ENCODE results near the gene MED19. TPM values are rescaled to one million over a fixed set of nuclear protein-coding genes. Genes with fewer than 3 reads are reported as not detected.
"Not testable (repeated sequence)": the region's sequence is repeated elsewhere in the genome, so short reads cannot be mapped to it uniquely, and the experiment has no call there.

Gene MED19
- total and polyA plus RNA-seq, 2 donors (not counting 1 experiment from before 2014, with no cell fraction given), result 16.0 to 28.9 TPM

DNA sequence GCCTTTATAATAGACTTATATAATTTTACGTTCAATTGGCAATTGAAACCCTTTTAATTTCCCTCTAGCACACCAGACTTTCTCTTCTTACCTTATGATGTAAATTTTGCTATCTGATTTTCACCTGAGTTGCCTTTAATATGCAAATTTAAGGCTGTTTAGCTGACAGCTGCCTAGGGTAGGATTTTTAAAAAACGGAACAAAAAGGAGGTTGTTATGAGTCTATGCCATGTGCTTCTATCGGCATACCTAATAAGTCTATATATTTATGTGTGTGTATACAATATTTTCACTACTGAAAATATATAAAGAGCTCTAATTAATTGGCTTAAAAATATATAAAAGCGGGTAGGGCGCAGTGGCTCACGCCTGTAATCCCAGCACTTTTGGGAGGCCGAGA is 17.5 kb upstream of the MED19 start:
- no peak overlapping the region for H3K27ac ChIP-seq (ENCODE audit: insufficient read depth, low read length)
- peaks cover 26% of the 10 kb centered on the region for H3K79me2 ChIP-seq (ENCODE audit: control insufficient read depth, insufficient read depth, low read length)
- no peak overlapping the region for H3K4me2 ChIP-seq (ENCODE audit: extremely low read depth, insufficient read depth, low read length)
- no peak for DNase-seq (ENCODE audit: low read depth in 2 of 2)
- no peak overlapping the region for H3K4me3 ChIP-seq (replicated peaks in 1 of 4; ENCODE audit: control extremely low read depth in 1 of 4, insufficient read depth in 1 of 4, low read depth in 3 of 4, low read length in 4 of 4)
- no peak overlapping the region for H3K9ac ChIP-seq (ENCODE audit: insufficient read depth, low read length)
- no peaks in the 10 kb centered on the region for H3K4me1 ChIP-seq (ENCODE audit: control insufficient read depth, extremely low read depth, insufficient read depth, low read length)
- no peaks in the 10 kb centered on the region for H3K36me3 ChIP-seq (ENCODE audit: control insufficient read depth, insufficient read depth, low read length)
- H4K20me1 ChIP-seq (ENCODE audit: control insufficient read depth, extremely low read depth, insufficient read depth, low read length), result no peaks in the 10 kb centered on the region
- H3K9me3 ChIP-seq (ENCODE audit: control insufficient read depth, insufficient read depth, low read depth, low read length), result no peaks in the 10 kb centered on the region
- TF ChIP-seq CTCF (conservative IDR thresholded peaks at IDR 0.05 in 1 of 2, IDR thresholded peaks at IDR 0.05 in 1 of 2; ENCODE audit: low read depth in 1 of 2, low read length in 2 of 2) (no peak), EZH2 (IDR thresholded peaks at IDR 0.05; ENCODE audit: low read length, missing control alignments) (no peak)
- no peak overlapping the region for H2AFZ ChIP-seq (ENCODE audit: low read length)
- no peaks in the 10 kb centered on the region for H3K27me3 ChIP-seq (ENCODE audit: control insufficient read depth, insufficient read depth, low read length)

DNA sequence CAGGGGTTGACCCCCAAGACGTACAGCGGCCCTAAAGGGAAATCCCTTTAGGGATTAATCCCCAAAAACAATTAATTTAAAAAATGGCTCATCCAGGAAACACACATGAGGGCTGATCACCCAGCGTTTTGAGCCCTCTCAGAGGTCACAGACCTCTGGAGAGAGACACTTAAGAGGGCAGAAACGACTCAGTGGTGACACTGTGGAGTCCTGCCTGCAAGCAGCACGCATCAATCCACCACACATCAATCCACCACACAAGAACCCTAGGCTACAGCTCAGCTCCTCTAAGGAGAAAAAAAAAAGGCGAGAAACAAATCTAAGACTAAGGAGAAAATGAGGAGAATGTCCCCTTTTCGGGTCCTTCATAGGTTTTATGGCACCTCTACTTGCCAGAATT is 16.8 kb upstream of the MED19 start:
- TF ChIP-seq EZH2 (IDR thresholded peaks at IDR 0.05; ENCODE audit: low read length, missing control alignments) (no peak), CTCF (conservative IDR thresholded peaks at IDR 0.05 in 1 of 2, IDR thresholded peaks at IDR 0.05 in 1 of 2; ENCODE audit: low read depth in 1 of 2, low read length in 2 of 2) (no peak)
- Histone ChIP-seq H3K27me3 (ENCODE audit: control insufficient read depth, insufficient read depth, low read length) (no peaks in the 10 kb centered on the region), H2AFZ (ENCODE audit: low read length) (no peak overlapping the region), H3K79me2 (ENCODE audit: control insufficient read depth, insufficient read depth, low read length) (peaks cover 29% of the 10 kb centered on the region), H3K4me2 (ENCODE audit: extremely low read depth, insufficient read depth, low read length) (no peak overlapping the region), H4K20me1 (ENCODE audit: control insufficient read depth, extremely low read depth, insufficient read depth, low read length) (no peaks in the 10 kb centered on the region), H3K9me3 (ENCODE audit: control insufficient read depth, insufficient read depth, low read depth, low read length) (no peaks in the 10 kb centered on the region), H3K4me1 (ENCODE audit: control insufficient read depth, extremely low read depth, insufficient read depth, low read length) (no peaks in the 10 kb centered on the region), H3K36me3 (ENCODE audit: control insufficient read depth, insufficient read depth, low read length) (no peaks in the 10 kb centered on the region), H3K9ac (ENCODE audit: insufficient read depth, low read length) (no peak overlapping the region), H3K4me3 (replicated peaks in 1 of 4; ENCODE audit: control extremely low read depth in 1 of 4, insufficient read depth in 1 of 4, low read depth in 3 of 4, low read length in 4 of 4) (no peak overlapping the region), H3K27ac (ENCODE audit: insufficient read depth, low read length) (no peak overlapping the region)
- DNase-seq (ENCODE audit: low read depth in 2 of 2), result no peak

DNA sequence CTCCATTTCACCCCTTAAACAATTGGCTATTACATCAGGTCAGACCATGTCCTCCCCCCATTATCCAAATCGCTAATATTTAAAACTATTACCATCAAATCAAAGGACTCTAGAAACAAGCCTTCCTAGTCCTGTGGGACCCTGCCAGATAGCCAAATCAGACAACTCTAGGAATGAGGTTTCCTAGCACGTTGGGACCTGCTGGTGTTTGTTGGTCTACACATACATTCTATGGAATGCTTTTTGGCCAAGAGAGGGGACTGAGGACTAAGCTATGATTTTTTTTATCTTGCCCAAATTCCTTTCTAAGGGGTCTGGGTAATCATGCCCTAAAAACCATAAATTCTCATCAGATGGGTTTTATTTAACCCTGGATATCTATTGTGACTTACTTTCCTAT is 15.2 kb upstream of the MED19 start:
- Histone ChIP-seq H2AFZ (ENCODE audit: low read length) (no peak overlapping the region), H4K20me1 (ENCODE audit: control insufficient read depth, extremely low read depth, insufficient read depth, low read length) (no peaks in the 10 kb centered on the region), H3K4me3 (replicated peaks in 1 of 4; ENCODE audit: control extremely low read depth in 1 of 4, insufficient read depth in 1 of 4, low read depth in 3 of 4, low read length in 4 of 4) (no peak overlapping the region), H3K4me2 (ENCODE audit: extremely low read depth, insufficient read depth, low read length) (no peak overlapping the region), H3K36me3 (ENCODE audit: control insufficient read depth, insufficient read depth, low read length) (no peaks in the 10 kb centered on the region), H3K27ac (ENCODE audit: insufficient read depth, low read length) (no peak overlapping the region), H3K9me3 (ENCODE audit: control insufficient read depth, insufficient read depth, low read depth, low read length) (no peaks in the 10 kb centered on the region), H3K4me1 (ENCODE audit: control insufficient read depth, extremely low read depth, insufficient read depth, low read length) (no peaks in the 10 kb centered on the region), H3K9ac (ENCODE audit: insufficient read depth, low read length) (no peak overlapping the region), H3K27me3 (ENCODE audit: control insufficient read depth, insufficient read depth, low read length) (no peaks in the 10 kb centered on the region), H3K79me2 (ENCODE audit: control insufficient read depth, insufficient read depth, low read length) (peaks cover 32% of the 10 kb centered on the region)
- DNase-seq (ENCODE audit: low read depth in 2 of 2), result no peak
- TF ChIP-seq CTCF (conservative IDR thresholded peaks at IDR 0.05 in 1 of 2, IDR thresholded peaks at IDR 0.05 in 1 of 2; ENCODE audit: low read depth in 1 of 2, low read length in 2 of 2), result no peak
- no peak for TF ChIP-seq EZH2 (IDR thresholded peaks at IDR 0.05; ENCODE audit: low read length, missing control alignments)

GRCh38 chr11:57716726-57717125 is 4.7 kb upstream of the MED19 start:
- H3K27me3 ChIP-seq (ENCODE audit: control insufficient read depth, insufficient read depth, low read length); H3K9me3 ChIP-seq (ENCODE audit: control insufficient read depth, insufficient read depth, low read depth, low read length); H3K4me3 ChIP-seq (replicated peaks in 1 of 4; ENCODE audit: control extremely low read depth in 1 of 4, insufficient read depth in 1 of 4, low read depth in 3 of 4, low read length in 4 of 4); H3K27ac ChIP-seq (ENCODE audit: insufficient read depth, low read length); H4K20me1 ChIP-seq (ENCODE audit: control insufficient read depth, extremely low read depth, insufficient read depth, low read length); H2AFZ ChIP-seq (ENCODE audit: low read length); H3K4me2 ChIP-seq (ENCODE audit: extremely low read depth, insufficient read depth, low read length); H3K9ac ChIP-seq (ENCODE audit: insufficient read depth, low read length); H3K4me1 ChIP-seq (ENCODE audit: control insufficient read depth, extremely low read depth, insufficient read depth, low read length); DNase-seq (ENCODE audit: low read depth in 2 of 2); H3K36me3 ChIP-seq (ENCODE audit: control insufficient read depth, insufficient read depth, low read length): not testable (repeated sequence)
- peaks cover 46% of the 10 kb centered on the region for H3K79me2 ChIP-seq (ENCODE audit: control insufficient read depth, insufficient read depth, low read length)

Data from fibroblast of lung (primary cell).